ENCODE measurements around the gene PDGFC.
A peak's percentile ranks its signal among the peaks of the same experiment; 100 is the strongest.

PDGFC gene

DNA sequence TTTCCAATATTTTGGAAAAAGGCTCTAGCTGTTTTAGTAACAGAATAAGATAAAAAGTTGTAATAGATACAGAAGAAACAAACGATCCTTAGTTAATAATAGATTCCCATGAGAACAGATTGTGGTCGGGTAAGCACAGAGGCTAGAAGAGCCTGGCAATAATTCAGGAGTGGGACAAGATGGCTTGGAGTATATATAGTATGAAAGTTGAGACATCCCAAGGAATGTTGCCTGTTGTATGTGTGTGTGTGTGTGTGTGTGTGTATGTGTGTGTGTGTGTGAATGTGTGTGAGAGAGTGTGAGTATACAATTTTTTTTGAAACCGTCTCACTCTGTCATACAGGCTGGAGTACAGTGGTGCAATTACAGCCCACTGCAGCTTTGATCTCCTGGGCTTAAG is 150.7 kb downstream of the PDGFC start:
- DNase-seq, result no peak

- DNase-seq, result no peak
Measured at GRCh38 chr4:156816360-156816755, 155.2 kb downstream of the PDGFC start.

- no peak for DNase-seq
Measured at GRCh38 chr4:156815717-156816359, 155.8 kb downstream of the PDGFC start.

GRCh38 chr4:156811963-156812362 is 159.6 kb downstream of the PDGFC start:
- DNase-seq, result no peak

DNA sequence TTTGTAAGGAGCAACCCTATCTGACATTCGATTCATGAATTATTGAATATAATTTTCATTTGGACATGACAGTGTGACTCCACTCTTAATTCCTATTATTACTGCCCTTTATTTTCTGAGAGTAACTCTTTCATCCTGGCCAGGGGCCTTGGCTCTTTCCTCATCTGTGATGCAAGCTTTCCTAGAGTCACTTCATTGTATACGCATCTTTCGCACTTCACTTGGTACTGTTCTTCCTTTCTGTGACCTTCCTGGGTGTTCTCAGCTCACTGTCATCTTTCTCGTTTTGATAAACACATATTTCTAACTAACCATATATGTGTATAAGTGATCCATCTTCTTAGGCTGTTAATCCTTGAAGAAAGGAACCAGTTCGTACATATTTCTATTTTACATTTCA is 160.3 kb downstream of the PDGFC start:
- DNase-seq, result no peak

DNA sequence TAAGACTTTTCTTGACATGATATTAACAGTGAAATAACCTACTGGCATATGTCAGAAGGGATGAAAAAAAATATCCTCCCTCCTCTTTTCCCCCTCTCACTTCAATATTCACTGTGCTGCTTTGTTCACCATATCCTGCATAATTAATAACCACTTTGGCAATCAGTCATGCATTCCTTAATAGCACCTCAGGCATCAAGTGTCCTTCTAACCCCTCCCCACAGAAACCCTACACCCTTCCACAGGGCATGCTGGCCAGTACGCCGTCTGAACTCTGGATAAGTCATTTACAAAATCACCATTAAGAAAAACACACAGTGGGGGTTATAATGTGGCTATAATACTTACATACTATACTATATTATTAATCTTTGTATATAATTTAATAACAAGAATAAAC is 165.9 kb downstream of the PDGFC start:
- DNase-seq, result no peak

- no peak for DNase-seq
Measured at GRCh38 chr4:156803056-156803455, 168.5 kb downstream of the PDGFC start.

DNA sequence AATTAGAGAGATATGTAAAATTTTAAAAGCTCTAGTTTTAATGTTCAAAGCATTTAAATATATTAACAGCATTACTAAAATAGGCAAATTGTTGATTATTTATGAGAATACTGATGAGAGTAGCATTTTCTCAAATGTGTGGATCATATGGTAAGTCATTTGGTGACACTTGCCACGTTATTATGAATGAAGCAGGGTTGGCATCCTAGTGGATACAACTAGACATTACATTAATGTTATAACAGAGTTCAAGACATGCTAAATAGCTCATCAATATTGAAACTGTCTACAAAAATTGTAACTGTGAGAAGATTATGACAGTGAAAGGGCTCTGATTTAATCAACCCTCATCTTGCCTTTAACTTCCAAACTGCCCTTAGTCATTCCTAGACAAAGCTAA is 171.1 kb downstream of the PDGFC start:
- no peak for DNase-seq

- no peak for DNase-seq
Measured at GRCh38 chr4:156799121-156799589, 172.4 kb downstream of the PDGFC start.

DNA sequence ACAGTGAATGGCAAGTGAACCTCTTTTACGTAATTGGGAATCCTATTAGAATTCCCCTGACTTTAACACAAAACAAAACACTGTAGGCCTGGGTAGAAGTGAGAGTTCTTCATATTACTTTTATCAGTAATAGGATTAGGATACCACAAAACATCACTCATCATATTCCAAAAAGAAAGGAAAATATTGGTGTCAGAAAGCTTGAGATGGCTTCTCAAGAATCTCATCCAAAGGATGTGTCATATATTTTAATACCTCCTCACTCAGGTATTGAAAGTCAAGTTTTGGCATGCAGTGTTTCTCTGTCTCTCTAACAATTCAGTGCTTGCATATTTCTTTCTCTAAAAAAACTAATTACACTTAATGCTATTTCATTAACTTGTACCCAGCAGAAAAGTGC is 173.2 kb downstream of the PDGFC start:
- DNase-seq, result no peak

- DNase-seq, result no peak
Measured at GRCh38 chr4:156797206-156797605, 174.4 kb downstream of the PDGFC start.

GRCh38 chr4:156795727-156796126 is 175.9 kb downstream of the PDGFC start:
- DNase-seq, result no peak

DNA sequence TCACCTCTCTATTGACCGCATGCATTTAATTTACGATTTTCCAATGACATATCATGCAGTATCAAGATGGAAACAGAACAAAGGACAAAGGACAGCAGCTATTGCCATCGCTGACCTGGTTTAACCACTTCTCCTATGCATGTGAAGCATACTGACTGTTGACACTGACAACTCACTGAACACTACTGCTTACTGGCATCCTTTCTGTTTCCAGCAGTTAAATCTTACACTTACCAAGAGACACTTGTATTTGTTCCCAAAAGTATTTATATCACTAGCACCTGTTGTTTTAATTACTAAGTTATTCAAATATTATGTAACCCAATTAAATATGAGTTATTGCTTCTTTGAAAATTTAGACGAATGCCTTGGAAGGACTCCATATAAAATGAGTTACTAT is 176.7 kb downstream of the PDGFC start:
- no peak for DNase-seq

DNA sequence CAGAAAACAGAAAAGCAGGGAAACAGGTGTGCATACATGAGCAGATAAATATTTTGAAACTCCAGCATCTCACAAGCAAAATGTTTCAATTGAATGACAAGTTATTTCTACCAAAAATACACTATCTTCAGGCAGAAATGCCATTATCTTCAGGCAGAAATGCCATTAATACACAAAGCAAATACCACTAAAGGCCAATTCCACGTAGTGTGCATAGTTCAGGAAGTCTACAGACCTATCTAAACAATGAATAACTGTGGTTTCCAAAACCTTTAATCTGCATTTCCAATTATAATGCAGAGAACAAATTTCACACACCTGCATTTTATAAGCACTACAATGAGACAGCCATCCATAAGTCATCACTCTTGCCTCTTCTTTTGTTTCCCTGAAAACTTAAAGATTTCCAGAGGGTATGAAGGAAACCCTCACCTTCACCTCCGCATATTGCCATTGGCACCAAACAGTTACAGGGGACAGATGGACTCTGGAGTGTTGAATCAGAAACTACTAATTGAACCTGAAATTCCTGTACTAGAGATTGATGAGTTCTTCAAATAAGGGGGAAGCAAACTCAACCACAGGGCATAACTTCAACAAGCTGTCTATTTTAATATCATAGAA is 179.0 kb downstream of the PDGFC start:
- no peak for DNase-seq

GRCh38 chr4:156790866-156791265 is 180.7 kb downstream of the PDGFC start:
- peak; percentile 53 for DNase-seq

DNA sequence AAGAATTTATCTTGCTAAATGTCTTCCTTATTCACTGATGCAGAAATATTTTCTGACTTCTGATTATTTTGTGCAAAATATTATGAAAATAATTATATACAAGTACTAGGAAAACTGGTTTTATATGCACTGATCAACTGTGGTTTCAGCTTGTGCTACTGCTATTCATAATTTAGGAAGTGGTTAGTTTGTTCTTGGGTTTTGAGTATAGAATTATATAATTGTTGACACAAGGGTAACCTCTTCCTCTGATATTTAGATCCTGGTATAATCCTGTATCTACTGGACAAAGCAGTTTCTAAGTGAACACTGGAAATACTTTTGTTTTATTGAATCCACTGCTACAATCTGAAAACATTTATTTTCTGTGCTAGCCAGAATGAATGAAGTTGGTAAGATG is 182.8 kb downstream of the PDGFC start:
- no peak for DNase-seq

DNA sequence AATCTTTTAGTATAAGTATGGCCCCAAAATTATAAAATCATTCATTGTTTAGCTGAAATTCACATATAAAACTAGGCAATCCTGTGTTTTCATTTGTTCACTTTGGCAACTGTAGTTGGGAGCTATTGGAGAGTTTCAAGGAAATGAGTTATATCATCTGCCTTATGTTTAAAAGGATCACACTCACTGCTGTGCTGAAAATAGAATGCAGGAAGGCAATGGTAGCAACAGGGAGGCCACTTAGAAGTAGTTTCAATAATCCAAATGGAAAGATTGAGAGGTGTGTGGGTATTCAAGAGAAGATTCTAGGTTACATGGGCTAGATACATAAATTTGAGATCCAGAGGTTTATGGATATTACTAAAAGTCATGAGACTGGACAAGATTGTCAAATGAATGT is 184.9 kb downstream of the PDGFC start:
- no peak for DNase-seq

GRCh38 chr4:156784970-156785369 is 186.6 kb downstream of the PDGFC start:
- DNase-seq, result no peak

DNA sequence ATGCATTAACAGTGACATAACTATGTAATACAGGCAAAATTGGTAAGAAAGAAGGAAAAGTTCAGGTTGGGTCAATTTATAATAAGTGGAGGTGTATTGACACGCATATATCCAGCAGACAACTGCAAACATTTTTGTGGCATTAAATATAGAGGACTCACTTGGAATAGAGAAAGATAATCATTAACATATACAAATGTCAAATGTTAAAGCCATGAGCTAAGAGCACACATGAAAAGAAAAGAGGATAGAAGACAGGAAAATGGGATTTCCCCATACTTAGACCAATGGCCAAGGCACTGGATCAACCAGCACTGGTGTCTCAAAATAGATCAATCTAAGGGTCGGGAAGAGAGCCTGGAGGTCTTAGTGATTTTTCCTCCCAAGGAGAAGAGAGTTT is 187.6 kb downstream of the PDGFC start:
- DNase-seq, result no peak

DNA sequence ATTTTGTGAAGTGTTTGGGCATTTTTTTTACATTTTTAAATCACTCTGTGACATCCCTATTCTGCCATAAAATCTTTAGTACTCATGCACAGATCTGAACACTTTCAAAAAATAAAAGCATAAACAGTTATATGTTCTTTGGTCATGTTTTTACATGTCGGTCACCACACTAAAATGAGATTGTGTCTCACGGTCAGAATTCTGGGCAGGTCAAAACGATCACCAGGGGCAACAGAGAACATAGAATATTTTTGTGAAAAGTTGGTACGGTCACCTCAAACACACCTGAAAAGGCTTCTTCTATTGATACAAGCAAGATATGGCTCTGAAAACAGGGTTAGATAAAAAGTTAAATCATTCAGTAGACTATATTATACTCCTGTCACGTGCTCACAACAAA is 189.1 kb downstream of the PDGFC start:
- DNase-seq, result no peak

GRCh38 chr4:156781852-156782251 is 189.7 kb downstream of the PDGFC start:
- no peak for DNase-seq

- DNase-seq, result no peak
Measured at GRCh38 chr4:156779774-156780173, 191.8 kb downstream of the PDGFC start.

GRCh38 chr4:156779042-156779441 is 192.6 kb downstream of the PDGFC start:
- DNase-seq, result no peak

GRCh38 chr4:156778606-156779005 is 193.0 kb downstream of the PDGFC start:
- DNase-seq, result no peak

DNA sequence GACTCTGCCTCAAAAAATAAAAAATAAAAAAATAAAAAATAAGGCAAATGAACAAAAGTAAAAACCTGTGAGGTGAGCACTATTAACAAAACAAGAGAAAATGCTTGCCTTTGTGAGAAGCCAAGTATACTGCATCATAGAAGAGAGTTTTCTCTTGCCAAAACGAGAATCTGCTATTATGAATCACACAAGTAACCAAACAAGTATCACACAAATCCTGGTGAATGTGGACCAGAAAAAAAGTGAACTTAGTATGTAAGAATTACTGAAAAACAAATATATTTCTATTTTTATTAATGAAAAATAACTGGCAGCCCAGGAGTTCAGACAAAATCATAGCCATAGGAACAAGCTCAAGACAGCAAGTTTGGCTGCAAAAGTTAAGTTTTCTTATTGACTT is 193.5 kb downstream of the PDGFC start:
- DNase-seq, result no peak

Measured in left hindlimb (tissue), 1 donor.